IMR-90 (cell line): Measurements from ENCODE around the gene TMTC2. TPM values are rescaled to one million over a fixed set of nuclear protein-coding genes. Genes with fewer than 3 reads are reported as not detected.

Experiments
- ATAC-seq: fragments of 200-7000 bp; cut with Tn5 transposase; 2 replicates; pipeline ENCODE4 v1.9.1; 2020; ENCODE audit warnings: low read depth, mild to moderate bottlenecking, moderate library complexity
- BruUV-seq: library from RNA; stranded (reverse); fragments of 400-500 nt; replicated peaks from 2 replicates; lab custom pipeline; 2021; lab: Mats Ljungman, UMichigan
- CTCF ChIA-PET: fragments of 300-600 bp; formaldehyde crosslinking; extraction: SDS; loops from one replicate; lab custom pipeline; 2021; ENCODE audit warnings: antibody characterized with exemption; lab: Yijun Ruan, JAX
- POLR2A ChIA-PET: fragments of 300-600 bp; sonication (Branson Sonifier 250); formaldehyde crosslinking; loops from one replicate; lab custom pipeline; 2022; ENCODE audit warnings: antibody characterized with exemption; ENCODE audit not compliant: unreplicated experiment; lab: Charles Lee
- DNase-seq: peaks from one replicate; pipeline ENCODE4 v3.0.0; 2013
- H2AFZ ChIP-seq: replicated peaks from 2 replicates; pipeline ENCODE3; 2013; ENCODE audit warnings: low read length, mild to moderate bottlenecking; ENCODE audit not compliant: poor library complexity
- H2AK5ac ChIP-seq: 2 replicates; pipeline ENCODE4 v1.6.1; 2013; ENCODE audit warnings: low read depth, low read length, inconsistent platforms
- H2AK9ac ChIP-seq: replicated peaks from 2 replicates; pipeline ENCODE3; 2013; ENCODE audit warnings: mild to moderate bottlenecking, low read depth, low read length, moderate library complexity; ENCODE audit not compliant: poor library complexity
- H2BK120ac ChIP-seq: 2 replicates; pipeline ENCODE4 v1.6.1; 2013; ENCODE audit warnings: low read depth, low read length, inconsistent platforms
- H2BK15ac ChIP-seq: 3 replicates; pipeline ENCODE4 v1.6.1; 2013; ENCODE audit warnings: low read depth, low read length, inconsistent platforms
- H2BK20ac ChIP-seq: 2 replicates; pipeline ENCODE4 v1.6.1; 2013; ENCODE audit warnings: low read depth, mild to moderate bottlenecking, inconsistent platforms, low read length, moderate library complexity
- H2BK5ac ChIP-seq: 2 replicates; pipeline ENCODE4 v1.6.1; 2013; ENCODE audit warnings: mild to moderate bottlenecking, low read depth, low read length, inconsistent platforms; ENCODE audit not compliant: poor library complexity, severe bottlenecking
- H3K14ac ChIP-seq: replicated peaks from 2 replicates; pipeline ENCODE4 v1.6.1; 2013; ENCODE audit warnings: low read depth, low read length, inconsistent platforms
- H3K18ac ChIP-seq: 2 replicates; pipeline ENCODE4 v1.6.1; 2013; ENCODE audit warnings: low read depth, low read length, control low read depth
- H3K23ac ChIP-seq: 2 replicates; pipeline ENCODE4 v1.6.1; 2013; ENCODE audit warnings: low read depth, low read length, inconsistent platforms
- H3K27ac ChIP-seq: 2 replicates; pipeline ENCODE4 v1.5.1; 2013; ENCODE audit warnings: mild to moderate bottlenecking, control low read depth, low read length; ENCODE audit not compliant: insufficient read depth
- H3K27me3 ChIP-seq: 2 replicates; pipeline ENCODE4 v1.6.1; 2013; ENCODE audit warnings: low read length; ENCODE audit not compliant: control insufficient read depth, insufficient read depth
- H3K36me3 ChIP-seq: 2 replicates; pipeline ENCODE4 v1.6.1; 2013; ENCODE audit warnings: low read length, mixed read lengths; ENCODE audit not compliant: control insufficient read depth, insufficient read depth
- H3K4ac ChIP-seq: 2 replicates; pipeline ENCODE4 v1.6.1; 2013; ENCODE audit warnings: low read depth, low read length, inconsistent platforms
- H3K4me1 ChIP-seq: 2 replicates; pipeline ENCODE4 v1.6.1; 2013; ENCODE audit warnings: low read length, mixed read lengths; ENCODE audit not compliant: control insufficient read depth, insufficient read depth
- H3K4me2 ChIP-seq: 2 replicates; pipeline ENCODE4 v1.6.1; 2013; ENCODE audit warnings: low read depth, mild to moderate bottlenecking, control low read depth, low read length, moderate library complexity
- H3K4me3 ChIP-seq: 2 replicates; pipeline ENCODE4 v1.5.1; 2013; ENCODE audit warnings: low read depth, mild to moderate bottlenecking, control low read depth, low read length, moderate library complexity; ENCODE audit not compliant: insufficient read depth
- H3K56ac ChIP-seq: 2 replicates; pipeline ENCODE4 v1.6.1; 2013; ENCODE audit warnings: low read length, inconsistent platforms; ENCODE audit not compliant: insufficient read depth; ENCODE audit errors: extremely low read depth
- H3K79me1 ChIP-seq, 2 experiments: 2 replicates each; pipeline ENCODE4 v1.6.1; 2013; ENCODE audit warnings: low read length in 2 of 2, inconsistent platforms in 1 of 2, low read depth in 1 of 2
- H3K9ac ChIP-seq: 2 replicates; pipeline ENCODE4 v1.6.1; 2013; ENCODE audit warnings: low read depth, low read length, control low read depth
- H3K9me1 ChIP-seq: 2 replicates; pipeline ENCODE4 v1.6.1; 2013; ENCODE audit warnings: low read length, inconsistent platforms; ENCODE audit not compliant: insufficient read depth
- H3K9me3 ChIP-seq: 2 replicates; pipeline ENCODE4 v1.6.1; 2013; ENCODE audit warnings: low read length; ENCODE audit not compliant: control insufficient read depth, insufficient read depth
- H4K20me1 ChIP-seq: 2 replicates; pipeline ENCODE4 v1.6.1; 2013; ENCODE audit warnings: low read length, inconsistent platforms; ENCODE audit not compliant: insufficient read depth
- H4K5ac ChIP-seq: 2 replicates; pipeline ENCODE4 v1.6.1; 2013; ENCODE audit warnings: mild to moderate bottlenecking, low read depth, low read length, control low read depth
- H4K8ac ChIP-seq, 2 experiments: 2 replicates each; pipeline ENCODE4 v1.6.1; 2013; ENCODE audit warnings: low read depth in 2 of 2, low read length in 2 of 2, control low read depth in 1 of 2, inconsistent platforms in 1 of 2
- H4K91ac ChIP-seq: 2 replicates; pipeline ENCODE4 v1.6.1; 2013; ENCODE audit warnings: low read depth, low read length, inconsistent platforms; ENCODE audit not compliant: insufficient read depth
- BHLHE40 ChIP-seq: fragments of 150-350 bp; IDR thresholded peaks from 2 replicates; pipeline ENCODE4 v1.6.1; 2016; ENCODE audit warnings: mild to moderate bottlenecking, low read depth, low read length
- CEBPB ChIP-seq: IDR thresholded peaks from 2 replicates; pipeline ENCODE4 v1.6.1; 2012; ENCODE audit warnings: low read depth, low read length, improper control_type of control experiment
- CTCF ChIP-seq: conservative IDR thresholded peaks from 2 replicates; pipeline ENCODE4 v1.5.1; 2012; ENCODE audit warnings: mild to moderate bottlenecking, low read depth, low read length, improper control_type of control experiment
- WGBS, 2 experiments: methylation state at CpG; one replicate each; pipeline versions ENCODE4 v1.1.5 to v1.1.7; 2013; ENCODE audit warnings: missing lambda C conversion rate in 2 of 2; ENCODE audit not compliant: insufficient read length in 1 of 2; ENCODE audit errors: extremely low coverage in 2 of 2; 5-methylcytosine and 5-hydroxymethylcytosine counted together
- dilution Hi-C: fragments of 300-500 bp; cut with HindIII; formaldehyde crosslinking; loops from one replicate; pipeline ENCODE4 v1.14.3; 2018; ENCODE audit warnings: low sequenced_read_pairs; ENCODE audit not compliant: unreplicated experiment
- in situ Hi-C: fragments of 300-500 bp; cut with MboI; formaldehyde crosslinking; loops from 3 replicates; pipeline ENCODE4 v1.14.3; 2019; ENCODE audit warnings: low sequenced_read_pairs, inconsistent platforms, mixed read lengths
- intact Hi-C: fragments of 100-400 bp; cut with micrococcal nuclease; formaldehyde crosslinking; loops from 2 replicates; pipeline ENCODE4 v1.10.0; 2022
- polyA plus RNA-seq, 3 experiments: library from polyadenylated mRNA; depleted of rRNA; stranded (reverse); fragments of >200 nt; gene quantifications; 2 replicates each; pipeline ENCODE4 v1.2.3, GENCODE V29; 2012; ENCODE audit warnings: low replicate concordance in 1 of 3
- total RNA-seq: library from RNA; depleted of rRNA; stranded (reverse); fragments of >200 nt; gene quantifications from 2 replicates; pipeline ENCODE4 v1.2.3, GENCODE V29; 2012
- TF ChIP-seq, protein P1 (sequence below): fragments of 150-350 bp; IDR thresholded peaks from 2 replicates; pipeline ENCODE4 v1.6.1; 2017; ENCODE audit warnings: mild to moderate bottlenecking, antibody characterized with exemption, low read length, low read depth

The TMTC2 gene
- total and polyA plus RNA-seq, 2 of the 4 experiments (the other 2 are of a cell fraction), result 0.56 to 1.4 TPM

DNA sequence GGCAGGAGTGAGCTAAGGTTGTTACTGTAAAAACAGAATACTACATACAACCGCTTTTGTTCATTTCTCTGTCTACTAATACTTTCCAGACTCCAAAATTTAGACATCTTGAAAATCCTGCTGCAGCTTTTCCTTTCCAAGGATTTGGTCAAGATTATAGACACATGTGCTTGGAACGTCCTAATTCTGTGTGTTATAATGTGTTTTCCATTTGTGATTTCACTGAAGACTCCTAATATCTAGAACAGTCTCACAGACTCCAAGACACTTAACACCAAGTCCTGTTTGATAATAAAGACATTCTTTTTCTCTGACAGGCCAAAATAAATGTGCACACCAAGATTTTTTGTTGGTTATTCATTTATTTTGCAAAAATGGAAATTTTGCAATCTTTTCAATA lies 41.8 kb upstream of the TMTC2 start:
- TF ChIP-seq CTCF, result no peak
- no peak for TF ChIP-seq CEBPB
- no peak for TF ChIP-seq BHLHE40
- TF ChIP-seq, protein P1, sequence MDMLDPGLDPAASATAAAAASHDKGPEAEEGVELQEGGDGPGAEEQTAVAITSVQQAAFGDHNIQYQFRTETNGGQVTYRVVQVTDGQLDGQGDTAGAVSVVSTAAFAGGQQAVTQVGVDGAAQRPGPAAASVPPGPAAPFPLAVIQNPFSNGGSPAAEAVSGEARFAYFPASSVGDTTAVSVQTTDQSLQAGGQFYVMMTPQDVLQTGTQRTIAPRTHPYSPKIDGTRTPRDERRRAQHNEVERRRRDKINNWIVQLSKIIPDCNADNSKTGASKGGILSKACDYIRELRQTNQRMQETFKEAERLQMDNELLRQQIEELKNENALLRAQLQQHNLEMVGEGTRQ, result no peak
- ChIA-PET POLR2A (no interaction called here), CTCF (no interaction called here)
- H3K9me3 ChIP-seq, result no peaks in the 10 kb centered on the region
- H2AFZ ChIP-seq, result no peak overlapping the region
- no CpG with 5 or more reads among the region's 2 CpGs for WGBS, 2 experiments
- H2AK5ac ChIP-seq, result no peak overlapping the region
- H2AK9ac ChIP-seq, result no peak overlapping the region
- no peak overlapping the region for H3K9ac ChIP-seq
- H3K4me3 ChIP-seq, result no peak overlapping the region
- intact Hi-C loops, result no loop called here
- no peak overlapping the region for H2BK15ac ChIP-seq
- H3K4ac ChIP-seq, result no peak overlapping the region
- H3K4me1 ChIP-seq, result no peaks in the 10 kb centered on the region
- H4K91ac ChIP-seq, result no peak overlapping the region
- no peaks in the 10 kb centered on the region for H3K79me1 ChIP-seq
- H4K8ac ChIP-seq, result no peak overlapping the region
- no peak overlapping the region for H3K4me2 ChIP-seq
- no peaks in the 10 kb centered on the region for H4K20me1 ChIP-seq
- no TSS peak for BruUV-seq
- no peak overlapping the region for H2BK120ac ChIP-seq
- no peak overlapping the region for H3K23ac ChIP-seq
- H2BK20ac ChIP-seq, result no peak overlapping the region
- ATAC-seq (no peak), DNase-seq (no peak)
- dilution Hi-C loops, result no loop called here
- H3K36me3 ChIP-seq, result no peaks in the 10 kb centered on the region
- H3K18ac ChIP-seq, result no peak overlapping the region
- no peak overlapping the region for H2BK5ac ChIP-seq
- no peaks in the 10 kb centered on the region for H3K9me1 ChIP-seq
- H3K56ac ChIP-seq, result no peak overlapping the region
- no peaks in the 10 kb centered on the region for H3K27me3 ChIP-seq
- no peak overlapping the region for H3K27ac ChIP-seq
- in situ Hi-C loops, result no loop called here
- no peak overlapping the region for H4K5ac ChIP-seq
- no peak overlapping the region for H3K14ac ChIP-seq
